K562 (cell line): ENCODE measurements around the gene ZNF346. TPM values are rescaled to one million over a fixed set of nuclear protein-coding genes. Genes with fewer than 3 reads are reported as not detected.

Source experiments
- GTF2A2 ChIP-seq: IDR thresholded peaks from 2 replicates; pipeline ENCODE4 v1.6.1; 2016; ENCODE audit warnings: mild to moderate bottlenecking, missing genetic modification characterization, missing compliant biosample characterization
- PML ChIP-seq: IDR thresholded peaks from 2 replicates; pipeline ENCODE4 v1.6.1; 2012; ENCODE audit warnings: low read length, inconsistent platforms
- ZNF407 ChIP-seq: fragments of 450-650 bp; IDR thresholded peaks from 2 replicates; pipeline ENCODE4 v1.6.1; 2016; ENCODE audit warnings: low read depth
- ZNF766 ChIP-seq: fragments of 200-800 bp; sonication (Bioruptor generic); conservative IDR thresholded peaks from 2 replicates; pipeline ENCODE4 v1.6.1; 2016; ENCODE audit warnings: missing genetic modification characterization, missing compliant biosample characterization
- polyA plus RNA-seq, 8 experiments: library from polyadenylated mRNA; depleted of rRNA in 4 of 8; stranded (reverse) in 5 of 8; unstranded in 3 of 8; fragments of >200 nt; fragmentation: Nextera tagmentation in 2 of 8; fragmentation: Illumina TruSeq in 1 of 8; extraction: Ambion mirVana in 2 of 8; extraction: Trizol in 1 of 8; gene quantifications; 2 replicates each; pipeline versions ENCODE4 v1.2.1 to v1.2.3, GENCODE V29; 2011 to 2014; ENCODE audit warnings: inconsistent platforms in 1 of 8, missing spikeins in 1 of 8
- total RNA-seq, 7 experiments: library from RNA; depleted of rRNA in 6 of 7; stranded (reverse); fragments of >200 nt in 6 of 7; fragmentation: Illumina TruSeq in 2 of 7; extraction: Trizol in 2 of 7; gene quantifications; 2 replicates each; pipeline versions ENCODE4 v1.2.1 to v1.2.3, GENCODE V29; 2011 to 2021; ENCODE audit warnings: low replicate concordance in 1 of 7
- TF ChIP-seq, protein P1 (sequence below), 2 experiments: fragments of 450-650 bp; IDR thresholded peaks; 2 replicates each; pipeline ENCODE4 v1.6.1; 2018; ENCODE audit warnings: mild to moderate bottlenecking in 2 of 2, low read depth in 1 of 2; ENCODE audit not compliant: partially characterized antibody in 2 of 2
- TF ChIP-seq, protein P2 (sequence below), 2 experiments: IDR thresholded peaks; 2 replicates each; pipeline ENCODE4 v1.6.1; 2011; ENCODE audit warnings: borderline replicate concordance in 1 of 2, control low read depth in 1 of 2, low read depth in 1 of 2, low read length in 1 of 2, mild to moderate bottlenecking in 1 of 2, mixed read lengths in 1 of 2, moderate library complexity in 1 of 2; ENCODE audit not compliant: insufficient read depth in 1 of 2, insufficient read length in 1 of 2, poor library complexity in 1 of 2, severe bottlenecking in 1 of 2; ENCODE audit errors: extremely low read depth in 1 of 2

Gene ZNF346
- total and polyA plus RNA-seq, 9 of the 15 experiments (the other 6 are each of a cell fraction or from before 2014, with no cell fraction given) = 5.0 to 25.1 (median 20.1) TPM

DNA sequence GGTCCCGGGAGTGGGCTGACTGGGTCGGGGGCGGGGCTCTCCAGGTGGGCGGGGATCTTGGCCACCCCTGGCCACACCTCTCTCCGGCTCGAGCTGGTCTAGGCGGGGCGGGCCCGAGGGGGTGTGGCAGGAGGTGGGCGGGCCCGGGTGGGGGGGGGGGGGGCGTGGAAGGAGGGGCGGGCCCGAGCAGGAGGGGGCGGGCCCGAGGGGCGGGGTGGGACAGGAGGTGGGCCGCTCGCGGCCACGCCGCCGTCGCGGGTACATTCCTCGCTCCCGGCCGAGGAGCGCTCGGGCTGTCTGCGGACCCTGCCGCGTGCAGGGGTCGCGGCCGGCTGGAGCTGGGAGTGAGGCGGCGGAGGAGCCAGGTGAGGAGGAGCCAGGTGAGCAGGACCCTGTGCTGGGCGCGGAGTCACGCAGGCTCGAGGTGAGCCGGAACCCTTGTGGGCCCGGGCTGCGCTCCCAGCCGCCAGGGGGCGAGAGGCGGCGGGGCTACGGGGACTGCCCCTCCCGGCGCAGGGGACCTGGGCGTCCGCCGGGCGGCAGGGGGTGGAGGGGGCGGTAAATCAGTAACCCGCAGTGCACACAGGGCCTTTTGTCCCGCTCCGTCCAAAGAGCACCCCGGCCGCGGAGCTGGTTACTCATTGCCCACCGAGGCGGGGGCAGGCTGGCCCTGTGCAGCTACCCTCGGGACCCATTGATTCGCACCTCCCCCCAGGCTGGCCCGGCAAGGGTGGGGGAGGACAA, 64.3 kb downstream of the ZNF346 start, which contains the start of gene FGFR4 (continued):
- TF ChIP-seq, protein P1, sequence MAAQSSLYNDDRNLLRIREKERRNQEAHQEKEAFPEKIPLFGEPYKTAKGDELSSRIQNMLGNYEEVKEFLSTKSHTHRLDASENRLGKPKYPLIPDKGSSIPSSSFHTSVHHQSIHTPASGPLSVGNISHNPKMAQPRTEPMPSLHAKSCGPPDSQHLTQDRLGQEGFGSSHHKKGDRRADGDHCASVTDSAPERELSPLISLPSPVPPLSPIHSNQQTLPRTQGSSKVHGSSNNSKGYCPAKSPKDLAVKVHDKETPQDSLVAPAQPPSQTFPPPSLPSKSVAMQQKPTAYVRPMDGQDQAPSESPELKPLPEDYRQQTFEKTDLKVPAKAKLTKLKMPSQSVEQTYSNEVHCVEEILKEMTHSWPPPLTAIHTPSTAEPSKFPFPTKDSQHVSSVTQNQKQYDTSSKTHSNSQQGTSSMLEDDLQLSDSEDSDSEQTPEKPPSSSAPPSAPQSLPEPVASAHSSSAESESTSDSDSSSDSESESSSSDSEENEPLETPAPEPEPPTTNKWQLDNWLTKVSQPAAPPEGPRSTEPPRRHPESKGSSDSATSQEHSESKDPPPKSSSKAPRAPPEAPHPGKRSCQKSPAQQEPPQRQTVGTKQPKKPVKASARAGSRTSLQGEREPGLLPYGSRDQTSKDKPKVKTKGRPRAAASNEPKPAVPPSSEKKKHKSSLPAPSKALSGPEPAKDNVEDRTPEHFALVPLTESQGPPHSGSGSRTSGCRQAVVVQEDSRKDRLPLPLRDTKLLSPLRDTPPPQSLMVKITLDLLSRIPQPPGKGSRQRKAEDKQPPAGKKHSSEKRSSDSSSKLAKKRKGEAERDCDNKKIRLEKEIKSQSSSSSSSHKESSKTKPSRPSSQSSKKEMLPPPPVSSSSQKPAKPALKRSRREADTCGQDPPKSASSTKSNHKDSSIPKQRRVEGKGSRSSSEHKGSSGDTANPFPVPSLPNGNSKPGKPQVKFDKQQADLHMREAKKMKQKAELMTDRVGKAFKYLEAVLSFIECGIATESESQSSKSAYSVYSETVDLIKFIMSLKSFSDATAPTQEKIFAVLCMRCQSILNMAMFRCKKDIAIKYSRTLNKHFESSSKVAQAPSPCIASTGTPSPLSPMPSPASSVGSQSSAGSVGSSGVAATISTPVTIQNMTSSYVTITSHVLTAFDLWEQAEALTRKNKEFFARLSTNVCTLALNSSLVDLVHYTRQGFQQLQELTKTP (IDR thresholded peaks at IDR 0.05; ENCODE audit: low read depth in 1 of 2, partially characterized antibody in 2 of 2) = no peak
- TF ChIP-seq GTF2A2 (tag) (no peak), ZNF766 (no peak), PML (no peak), ZNF407 (no peak)
- TF ChIP-seq, protein P2, sequence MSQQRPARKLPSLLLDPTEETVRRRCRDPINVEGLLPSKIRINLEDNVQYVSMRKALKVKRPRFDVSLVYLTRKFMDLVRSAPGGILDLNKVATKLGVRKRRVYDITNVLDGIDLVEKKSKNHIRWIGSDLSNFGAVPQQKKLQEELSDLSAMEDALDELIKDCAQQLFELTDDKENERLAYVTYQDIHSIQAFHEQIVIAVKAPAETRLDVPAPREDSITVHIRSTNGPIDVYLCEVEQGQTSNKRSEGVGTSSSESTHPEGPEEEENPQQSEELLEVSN (IDR thresholded peaks at IDR 0.05; ENCODE audit: borderline replicate concordance in 1 of 2, extremely low read depth in 1 of 2, insufficient read depth in 1 of 2, insufficient read length in 1 of 2, low read depth in 1 of 2, low read length in 1 of 2, poor library complexity in 1 of 2, severe bottlenecking in 1 of 2) = peak in 1 of 2 experiments; percentile 57
